HepG2 (cell line): ENCODE results near the gene CHL1. TPM values are rescaled to one million over a fixed set of nuclear protein-coding genes. Genes with fewer than 3 reads are reported as not detected.

ENCODE experiments used
- ATAC-seq: fragments of 200-7000 bp; cut with Tn5 transposase; 3 replicates; pipeline ENCODE4 v1.9.1; 2020; ENCODE audit warnings: mild to moderate bottlenecking, moderate library complexity
- BruUV-seq: library from RNA; stranded (reverse); fragments of 400-500 nt; replicated peaks from 2 replicates; lab custom pipeline; 2021; lab: Mats Ljungman, UMichigan
- CTCF ChIA-PET: fragments of 300-600 bp; formaldehyde crosslinking; extraction: SDS; loops from one replicate; lab custom pipeline; 2021; ENCODE audit warnings: low total read pairs, inconsistent platforms, low intra/inter-chr PET ratio; lab: Yijun Ruan, JAX
- POLR2A ChIA-PET: fragments of 350-600 bp; sonication (Branson Sonifier 250); formaldehyde crosslinking; loops from one replicate; lab custom pipeline; 2020; ENCODE audit warnings: antibody characterized with exemption, inconsistent platforms; lab: Yijun Ruan, JAX
- DNase-seq: peaks from one replicate; pipeline ENCODE4 v3.0.0-alpha.2; 2015; ENCODE audit warnings: low spot score
- FAIRE-seq: peaks from 3 replicates; lab custom pipeline; 2011; peaks lifted over from hg19 to GRCh38; lab: Jason Lieb, UNC
- H2AFZ ChIP-seq: one replicate; pipeline ENCODE4 v1.6.1; 2011; ENCODE audit warnings: low read length, inconsistent platforms
- H3K27ac ChIP-seq: fragments of 300-600 bp; 3 replicates; pipeline ENCODE4 v1.8.0; 2011; ENCODE audit warnings: mixed run types, mild to moderate bottlenecking, mixed read lengths, low read length, inconsistent platforms; ENCODE audit not compliant: insufficient read depth; ENCODE audit errors: extremely low read length
- H3K27me3 ChIP-seq, 2 experiments: fragments of 200-600 bp in 1 of 2; 2 replicates in 1 of 2; 3 replicates in 1 of 2; pipeline versions ENCODE4 v1.6.0 to v1.8.0; 2011; ENCODE audit warnings: low read length in 2 of 2, mild to moderate bottlenecking in 2 of 2, moderate library complexity in 2 of 2, inconsistent platforms in 1 of 2; ENCODE audit not compliant: insufficient read depth in 2 of 2, control insufficient read depth in 1 of 2
- H3K36me3 ChIP-seq, 2 experiments: fragments of 200-600 bp in 1 of 2; replicated peaks in 1 of 2; 2 replicates in 1 of 2; 3 replicates in 1 of 2; pipeline versions ENCODE4 v1.5.1 to v1.8.0; 2011; ENCODE audit warnings: low read length in 2 of 2, inconsistent platforms in 1 of 2; ENCODE audit not compliant: insufficient read depth in 2 of 2, control insufficient read depth in 1 of 2
- H3K4me1 ChIP-seq: 2 replicates; pipeline ENCODE4 v1.5.1; 2012; ENCODE audit warnings: low read length, inconsistent platforms; ENCODE audit not compliant: insufficient read depth
- H3K4me2 ChIP-seq: 2 replicates; pipeline ENCODE4 v1.6.0; 2011; ENCODE audit warnings: low read depth, low read length, inconsistent platforms
- H3K4me3 ChIP-seq, 3 experiments: fragments of 200-600 bp in 1 of 3; sonication (generic), shearing (Covaris generic) in 1 of 3; replicated peaks in 1 of 3; 2 replicates each; pipeline ENCODE4 v1.5.1; 2011 to 2016; ENCODE audit warnings: low read length in 3 of 3, inconsistent platforms in 2 of 3, low read depth in 2 of 3, mild to moderate bottlenecking in 2 of 3, control low read depth in 1 of 3, mixed read lengths in 1 of 3; ENCODE audit not compliant: insufficient read depth in 1 of 3
- H3K79me2 ChIP-seq: one replicate; pipeline ENCODE4 v1.6.1; 2011; ENCODE audit warnings: low read length, inconsistent platforms; ENCODE audit not compliant: insufficient read depth
- H3K9ac ChIP-seq: 2 replicates; pipeline ENCODE4 v1.6.0; 2011; ENCODE audit warnings: mild to moderate bottlenecking, low read depth, low read length, inconsistent platforms; ENCODE audit not compliant: insufficient read depth
- H3K9me3 ChIP-seq: 2 replicates; pipeline ENCODE4 v1.5.1; 2012; ENCODE audit warnings: mild to moderate bottlenecking, low read length
- H4K20me1 ChIP-seq: 2 replicates; pipeline ENCODE4 v1.6.0; 2011; ENCODE audit warnings: inconsistent platforms, mild to moderate bottlenecking, low read length, moderate library complexity; ENCODE audit not compliant: insufficient read depth
- ADNP ChIP-seq: sonication (generic); formaldehyde crosslinking; IDR thresholded peaks from 2 replicates; pipeline ENCODE4 v1.4.0; 2020; ENCODE audit warnings: missing genetic modification reagents
- HNRNPH1 ChIP-seq: fragments of 200-400 bp; formaldehyde crosslinking; optimal IDR thresholded peaks from 2 replicates; pipeline ENCODE3; 2017; ENCODE audit warnings: mild to moderate bottlenecking, low read depth, low read length
- NFKB2 ChIP-seq: sonication (generic); formaldehyde crosslinking; IDR thresholded peaks from 2 replicates; pipeline ENCODE4 v1.4.0; 2020; ENCODE audit warnings: missing genetic modification reagents, borderline replicate concordance
- NFYB ChIP-seq: sonication (generic); formaldehyde crosslinking; IDR thresholded peaks from 2 replicates; pipeline ENCODE4 v1.4.0; 2020; ENCODE audit warnings: missing genetic modification reagents
- NR3C1 ChIP-seq: sonication (generic); formaldehyde crosslinking; IDR thresholded peaks from 2 replicates; pipeline ENCODE4 v1.4.0; 2020; ENCODE audit warnings: missing genetic modification reagents
- SMARCC2 ChIP-seq: fragments of 450-650 bp; IDR thresholded peaks from 2 replicates; pipeline ENCODE4 v1.6.1; 2017; ENCODE audit warnings: antibody characterized with exemption, mild to moderate bottlenecking
- TBX2 ChIP-seq: sonication (generic); formaldehyde crosslinking; IDR thresholded peaks from 2 replicates; pipeline ENCODE4 v1.5.0; 2020; ENCODE audit warnings: missing genetic modification reagents, mild to moderate bottlenecking, borderline replicate concordance
- ZNF280D ChIP-seq: sonication (generic); formaldehyde crosslinking; IDR thresholded peaks from 2 replicates; pipeline ENCODE4 v1.5.1; 2020; ENCODE audit warnings: mild to moderate bottlenecking, missing genetic modification reagents
- ZNF331 ChIP-seq: sonication (generic); formaldehyde crosslinking; IDR thresholded peaks from 2 replicates; pipeline ENCODE4 v1.4.0; 2020; ENCODE audit warnings: missing genetic modification reagents
- ZNF407 ChIP-seq: sonication (generic); formaldehyde crosslinking; IDR thresholded peaks from one replicate; pipeline ENCODE4 v1.5.1; 2020; ENCODE audit warnings: mild to moderate bottlenecking, missing genetic modification reagents; ENCODE audit errors: not compliant biosample characterization
- WGBS: methylation state at CpG from one replicate; pipeline ENCODE4 v1.1.6; 2017; ENCODE audit warnings: low lambda C conversion rate; 5-methylcytosine and 5-hydroxymethylcytosine counted together
- in situ Hi-C: cut with HindIII; loops from 2 replicates; pipeline ENCODE4 v1.10.0; 2017; ENCODE audit warnings: low pct_unique_long_range_greater_than_20kb; ENCODE audit not compliant: extremely low pct_ligation_motif_present
- intact Hi-C: fragments of 100-400 bp; cut with micrococcal nuclease; formaldehyde crosslinking; loops from one replicate; pipeline ENCODE4 v1.10.0; 2022; ENCODE audit not compliant: unreplicated experiment
- polyA plus RNA-seq, 8 experiments: library from polyadenylated mRNA; depleted of rRNA in 3 of 8; stranded (reverse) in 7 of 8; unstranded in 1 of 8; fragments of >200 nt; fragmentation: Illumina TruSeq in 4 of 8; extraction: Trizol in 4 of 8; gene quantifications; 2 replicates each; pipeline versions ENCODE4 v1.2.1 to v1.2.3, GENCODE V29; 2011 to 2016; ENCODE audit warnings: low read depth in 4 of 8, missing spikeins in 1 of 8, mixed read lengths in 1 of 8; ENCODE audit not compliant: insufficient read depth in 1 of 8
- total RNA-seq, 5 experiments: library from RNA; depleted of rRNA; stranded (reverse); fragments of >200 nt; fragmentation: Illumina TruSeq; extraction: Trizol; gene quantifications; 2 replicates each; pipeline ENCODE4 v1.2.3, GENCODE V29; 2016; ENCODE audit warnings: low read depth in 1 of 5

The CHL1 gene
- total and polyA plus RNA-seq, 2 of the 13 experiments (the other 11 are each of a cell fraction or from before 2014, with no cell fraction given): not detected

GRCh38 chr3:458124-458523, 261.6 kb downstream of the CHL1 start:
- intact Hi-C loops: no loop called here

More at GRCh38 chr3:458124-458523, 261.6 kb downstream of the CHL1 start:
- Histone ChIP-seq H4K20me1 (no peaks in the 10 kb centered on the region), H3K27ac (no peak overlapping the region), H3K4me2 (no peak overlapping the region), H3K36me3 (no peaks in the 10 kb centered on the region), H2AFZ (no peak overlapping the region), H3K9me3 (peaks cover 58% of the 10 kb centered on the region), H3K27me3 (no peaks in the 10 kb centered on the region), H3K79me2 (no peaks in the 10 kb centered on the region), H3K4me1 (no peaks in the 10 kb centered on the region), H3K4me3 (no peak overlapping the region), H3K9ac (no peak overlapping the region)
- 9% methylated on average over 3 of the region's 3 CpGs for WGBS
- no peak for ATAC-seq
- no TSS peak for BruUV-seq
- TF ChIP-seq NR3C1 (CRISPR knock-in tag) (no peak), TBX2 (CRISPR knock-in tag) (no peak), HNRNPH1 (no peak), NFYB (no peak), NFKB2 (no peak), ZNF331 (CRISPR knock-in tag) (no peak), ADNP (no peak), ZNF407 (no peak), ZNF280D (CRISPR knock-in tag) (no peak), SMARCC2 (no peak)
- FAIRE-seq: no peak
- no peak for DNase-seq
- ChIA-PET POLR2A (no interaction called here), CTCF (no interaction called here)
- in situ Hi-C loops: no loop called here
